Left renal pelvis (tissue), 4 donors: ENCODE measurements around the gene PPTC7. TPM values are rescaled to one million over a fixed set of nuclear protein-coding genes. Genes with fewer than 3 reads are reported as not detected.

Source experiments
- DNase-seq, 4 donors: peaks; one replicate each; pipeline ENCODE4 v3.0.0-alpha.2; 2013; ENCODE audit warnings: low read depth in 4 of 4, low spot score in 3 of 4
- polyA plus RNA-seq, 4 donors: library from polyadenylated mRNA; unstranded; fragments of 120-200 nt; gene quantifications; one replicate each; pipeline ENCODE4 v1.2.1, GENCODE V29; 2013; ENCODE audit not compliant: insufficient read length in 4 of 4

Gene PPTC7
- polyA plus RNA-seq, 4 donors = 18.3 to 23.1 (median 20.3) TPM

GRCh38 chr12:110501399-110501751 is 81.7 kb downstream of the PPTC7 start:
- peak; percentile 2 to 14 (median 10) for DNase-seq

GRCh38 chr12:110498984-110499706 is 84.0 kb downstream of the PPTC7 start:
- DNase-seq = no peak

Other genes starting within 250 kb of the PPTC7 start
- 10 to 100 TPM; 57.5 to 92.4 (median 79.1) TPM for gene ANAPC7, start 179.6 kb downstream of the PPTC7 start, polyA plus RNA-seq
- 100 to 1,000 TPM; 174 to 312 (median 244) TPM for gene ARPC3, start 133.0 kb downstream of the PPTC7 start, polyA plus RNA-seq
- 10 to 100 TPM; 29.3 to 43.3 (median 36.2) TPM for gene GPN3, start 115.1 kb downstream of the PPTC7 start, polyA plus RNA-seq
- gene FAM216A, start 114.5 kb downstream of the PPTC7 start, polyA plus RNA-seq = 10 to 100 TPM; 16.4 to 23.2 (median 21.1) TPM
- gene VPS29, start 81.2 kb downstream of the PPTC7 start, polyA plus RNA-seq = 100 to 1,000 TPM; 123 to 155 (median 141) TPM
- 1 to 10 TPM; 1.1 to 1.5 (median 1.3) TPM for gene RAD9B, start 81.0 kb downstream of the PPTC7 start, polyA plus RNA-seq
- gene TCTN1, start 30.8 kb upstream of the PPTC7 start, polyA plus RNA-seq = 100 to 1,000 TPM in 1 of 4 donors, 10 to 100 TPM in 3; 54.9 to 105 (median 81.8) TPM
- gene HVCN1, start 105.8 kb upstream of the PPTC7 start, polyA plus RNA-seq = 10 to 100 TPM in 3 of 4 donors, 1 to 10 TPM in 1; 9.5 to 15.7 (median 11.3) TPM
- gene PPP1CC, start 159.6 kb upstream of the PPTC7 start, polyA plus RNA-seq = 100 to 1,000 TPM; 181 to 216 (median 196) TPM